Subcutaneous adipose tissue (tissue), 4 donors: ENCODE results near the gene PTPN18. TPM values are rescaled to one million over a fixed set of nuclear protein-coding genes. Genes with fewer than 3 reads are reported as not detected.

ENCODE experiments used
- CTCF ChIP-seq: fragments of 450-650 bp; IDR thresholded peaks from one replicate; pipeline ENCODE4 v1.5.1; 2016; ENCODE audit warnings: low read depth, mild to moderate bottlenecking, control low read depth, antibody characterized with exemption, moderate library complexity
- total RNA-seq, 4 donors: library from RNA; depleted of rRNA; stranded (reverse); fragments of >200 nt; gene quantifications; one replicate each; pipeline ENCODE4 v1.1.0, GENCODE V29; 2016

The PTPN18 gene
- total RNA-seq, 4 donors from 2014 or later: 29.2 to 64.3 (median 58.7) TPM

GRCh38 chr2:130342020-130342532 is 13.8 kb upstream of the PTPN18 start:
- TF ChIP-seq CTCF: no peak

- TF ChIP-seq CTCF: no peak
Observed at GRCh38 chr2:130342533-130343275, 13.2 kb upstream of the PTPN18 start, which contains the start of gene IMP4. IMP4 (plus strand) TSS chr2:130342897; CDS start chr2:130342933, 36 bp downstream.

- no peak for TF ChIP-seq CTCF
Observed at GRCh38 chr2:130344578-130344977, 11.3 kb upstream of the PTPN18 start.

- TF ChIP-seq CTCF: no peak
Observed at GRCh38 chr2:130345091-130345490, 10.8 kb upstream of the PTPN18 start.

- no peak for TF ChIP-seq CTCF
Observed at GRCh38 chr2:130345611-130346010, 10.2 kb upstream of the PTPN18 start.

GRCh38 chr2:130346041-130346740 is 9.7 kb upstream of the PTPN18 start:
- no peak for TF ChIP-seq CTCF

GRCh38 chr2:130346741-130347066 is 9.2 kb upstream of the PTPN18 start:
- TF ChIP-seq CTCF: no peak
